ENCODE data around the gene PHACTR3.

DNA sequence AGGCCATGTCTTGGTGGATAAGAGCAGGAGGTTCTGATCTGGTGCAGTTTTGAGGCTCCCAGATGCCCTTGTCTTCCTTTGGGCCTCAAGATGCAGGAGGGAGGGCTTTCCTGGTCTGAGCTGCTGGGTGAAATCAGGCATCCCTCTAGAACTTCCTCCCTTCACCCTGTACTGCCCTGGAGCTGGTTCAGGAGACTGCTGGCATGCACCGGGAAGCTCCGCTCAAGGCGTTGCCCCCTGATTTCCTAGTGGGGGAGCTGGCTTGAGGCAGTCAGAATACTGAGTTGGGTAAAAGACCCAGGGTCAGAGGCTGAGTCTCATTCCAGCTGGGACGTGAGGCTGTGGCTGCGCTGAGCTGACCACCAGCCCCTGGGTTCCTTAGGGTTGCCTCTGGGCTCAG lies 12.0 kb downstream of the PHACTR3 start:
- TF ChIP-seq, protein P1, sequence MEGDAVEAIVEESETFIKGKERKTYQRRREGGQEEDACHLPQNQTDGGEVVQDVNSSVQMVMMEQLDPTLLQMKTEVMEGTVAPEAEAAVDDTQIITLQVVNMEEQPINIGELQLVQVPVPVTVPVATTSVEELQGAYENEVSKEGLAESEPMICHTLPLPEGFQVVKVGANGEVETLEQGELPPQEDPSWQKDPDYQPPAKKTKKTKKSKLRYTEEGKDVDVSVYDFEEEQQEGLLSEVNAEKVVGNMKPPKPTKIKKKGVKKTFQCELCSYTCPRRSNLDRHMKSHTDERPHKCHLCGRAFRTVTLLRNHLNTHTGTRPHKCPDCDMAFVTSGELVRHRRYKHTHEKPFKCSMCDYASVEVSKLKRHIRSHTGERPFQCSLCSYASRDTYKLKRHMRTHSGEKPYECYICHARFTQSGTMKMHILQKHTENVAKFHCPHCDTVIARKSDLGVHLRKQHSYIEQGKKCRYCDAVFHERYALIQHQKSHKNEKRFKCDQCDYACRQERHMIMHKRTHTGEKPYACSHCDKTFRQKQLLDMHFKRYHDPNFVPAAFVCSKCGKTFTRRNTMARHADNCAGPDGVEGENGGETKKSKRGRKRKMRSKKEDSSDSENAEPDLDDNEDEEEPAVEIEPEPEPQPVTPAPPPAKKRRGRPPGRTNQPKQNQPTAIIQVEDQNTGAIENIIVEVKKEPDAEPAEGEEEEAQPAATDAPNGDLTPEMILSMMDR (IDR thresholded peaks at IDR 0.05 in 2 of 3, conservative IDR thresholded peaks at IDR 0.05 in 1 of 3; ENCODE audit: borderline replicate concordance in 1 of 3, insufficient read depth in 1 of 3, low read depth in 2 of 3, low read length in 2 of 3), result no peak
- TF ChIP-seq JUND (IDR thresholded peaks at IDR 0.05), result no peak
- TF ChIP-seq, protein P2, sequence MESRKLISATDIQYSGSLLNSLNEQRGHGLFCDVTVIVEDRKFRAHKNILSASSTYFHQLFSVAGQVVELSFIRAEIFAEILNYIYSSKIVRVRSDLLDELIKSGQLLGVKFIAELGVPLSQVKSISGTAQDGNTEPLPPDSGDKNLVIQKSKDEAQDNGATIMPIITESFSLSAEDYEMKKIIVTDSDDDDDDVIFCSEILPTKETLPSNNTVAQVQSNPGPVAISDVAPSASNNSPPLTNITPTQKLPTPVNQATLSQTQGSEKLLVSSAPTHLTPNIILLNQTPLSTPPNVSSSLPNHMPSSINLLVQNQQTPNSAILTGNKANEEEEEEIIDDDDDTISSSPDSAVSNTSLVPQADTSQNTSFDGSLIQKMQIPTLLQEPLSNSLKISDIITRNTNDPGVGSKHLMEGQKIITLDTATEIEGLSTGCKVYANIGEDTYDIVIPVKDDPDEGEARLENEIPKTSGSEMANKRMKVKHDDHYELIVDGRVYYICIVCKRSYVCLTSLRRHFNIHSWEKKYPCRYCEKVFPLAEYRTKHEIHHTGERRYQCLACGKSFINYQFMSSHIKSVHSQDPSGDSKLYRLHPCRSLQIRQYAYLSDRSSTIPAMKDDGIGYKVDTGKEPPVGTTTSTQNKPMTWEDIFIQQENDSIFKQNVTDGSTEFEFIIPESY (IDR thresholded peaks at IDR 0.05; ENCODE audit: extremely low read depth, insufficient replicate concordance, low read length), result no peak
- TF ChIP-seq RAD21 (IDR thresholded peaks at IDR 0.05; ENCODE audit: low read depth), result no peak
- no peak for TF ChIP-seq CEBPB (IDR thresholded peaks at IDR 0.05; ENCODE audit: low read depth)
- no peak for TF ChIP-seq EGR1 (IDR thresholded peaks at IDR 0.05; ENCODE audit: low read depth)
- TF ChIP-seq SIN3A (IDR thresholded peaks at IDR 0.05; ENCODE audit: low read depth), result no peak
- no peak for TF ChIP-seq POLR2AphosphoS5 (IDR thresholded peaks at IDR 0.05; ENCODE audit: low read depth, low read length)
- no peak for TF ChIP-seq EZH2phosphoT487 (IDR thresholded peaks at IDR 0.05; ENCODE audit: borderline replicate concordance)

All from HCT116 (cell line).